ENCODE data around the gene MUC5B.

MUC5B gene

GRCh38 chr11:1251236-1251770, 28.4 kb downstream of the MUC5B start:
- no peak for DNase-seq (ENCODE audit: low read depth)
- no peak for TF ChIP-seq CTCF (conservative IDR thresholded peaks at IDR 0.05; ENCODE audit: low read depth, low read length)
- no peak overlapping the region for H3K4me3 ChIP-seq (ENCODE audit: low read length)

- no peak for TF ChIP-seq CTCF (conservative IDR thresholded peaks at IDR 0.05; ENCODE audit: low read depth, low read length)
- DNase-seq (ENCODE audit: low read depth): no peak
- no peak overlapping the region for H3K4me3 ChIP-seq (ENCODE audit: low read length)
Observed at GRCh38 chr11:1252371-1253102, 29.7 kb downstream of the MUC5B start.

GRCh38 chr11:1253103-1253485, 30.2 kb downstream of the MUC5B start:
- no peak for TF ChIP-seq CTCF (conservative IDR thresholded peaks at IDR 0.05; ENCODE audit: low read depth, low read length)
- DNase-seq (ENCODE audit: low read depth): no peak
- H3K4me3 ChIP-seq (ENCODE audit: low read length): no peak overlapping the region

- no peak for DNase-seq (ENCODE audit: low read depth)
- H3K4me3 ChIP-seq (ENCODE audit: low read length): no peak overlapping the region
- no peak for TF ChIP-seq CTCF (conservative IDR thresholded peaks at IDR 0.05; ENCODE audit: low read depth, low read length)
Observed at GRCh38 chr11:1254086-1254648, 31.3 kb downstream of the MUC5B start.

GRCh38 chr11:1254733-1255132, 31.9 kb downstream of the MUC5B start:
- no peak for TF ChIP-seq CTCF (conservative IDR thresholded peaks at IDR 0.05; ENCODE audit: low read depth, low read length)
- no peak for DNase-seq (ENCODE audit: low read depth)
- no peak overlapping the region for H3K4me3 ChIP-seq (ENCODE audit: low read length)

- no peak for DNase-seq (ENCODE audit: low read depth)
- TF ChIP-seq CTCF (conservative IDR thresholded peaks at IDR 0.05; ENCODE audit: low read depth, low read length): no peak
- no peak overlapping the region for H3K4me3 ChIP-seq (ENCODE audit: low read length)
Observed at GRCh38 chr11:1255151-1255550, 32.3 kb downstream of the MUC5B start.

All from retinal pigment epithelial cell (primary cell).